Pancreas (tissue), 10 donors: Measurements from ENCODE around the gene THRA. TPM values are rescaled to one million over a fixed set of nuclear protein-coding genes. Genes with fewer than 3 reads are reported as not detected.
A peak's percentile ranks its signal among the peaks of the same experiment; 100 is the strongest.

Source experiments
- ATAC-seq, 4 donors: fragments of 200-7000 bp; cut with Tn5 transposase; one replicate each; pipeline versions ENCODE4 v1.8.0 to v1.9.1; 2020; ENCODE audit warnings: mild to moderate bottlenecking in 4 of 4, moderate library complexity in 4 of 4
- DNase-seq, 6 donors: peaks; one replicate each; pipeline ENCODE4 v3.0.0-alpha.2; 2020
- FAIRE-seq: peaks from 2 replicates; lab custom pipeline; 2012; peaks lifted over from hg19 to GRCh38; lab: Jason Lieb, UNC
- H3K27ac ChIP-seq, 4 donors: fragments of 200-600 bp; sonication (generic); 1 replicate in 3 of 4; 2 replicates in 1 of 4; pipeline versions ENCODE4 v1.5.0 to v1.8.0; 2020
- H3K27me3 ChIP-seq, 4 donors: fragments of 200-600 bp; one replicate each; pipeline ENCODE4 v1.8.0; 2021
- H3K36me3 ChIP-seq, 3 donors: fragments of 200-600 bp; sonication (generic) in 1 of 3; one replicate each; pipeline versions ENCODE4 v1.5.0 to v1.8.0; 2020 to 2021
- H3K4me1 ChIP-seq, 3 donors: fragments of 200-600 bp; one replicate each; pipeline ENCODE4 v1.8.0; 2021
- H3K4me3 ChIP-seq, 4 donors: fragments of 200-600 bp; sonication (generic) in 2 of 4; one replicate each; pipeline versions ENCODE4 v1.5.0 to v1.8.0; 2020 to 2021
- H3K9me3 ChIP-seq, 4 donors: fragments of 200-600 bp; one replicate each; pipeline ENCODE4 v1.8.0; 2021
- WGBS, 2 donors: extraction: QIAGEN DNeasy Blood & Tissue Kit; methylation state at CpG; one replicate each; pipeline ENCODE4 v1.1.7; 2013; 5-methylcytosine and 5-hydroxymethylcytosine counted together
- intact Hi-C, 3 donors: fragments of 100-400 bp; cut with DNase I; formaldehyde crosslinking; loops; one replicate each; pipeline versions ENCODE4 v1.11.1 to v1.14.2; 2022
- polyA plus RNA-seq, 2 donors: library from polyadenylated mRNA; stranded (reverse); fragments of 200-250 nt; gene quantifications; one replicate each; pipeline ENCODE4 v1.2.3, GENCODE V29; 2013
- total RNA-seq, 6 donors: library from RNA; stranded (reverse); fragmentation: NEBNext Ultra II Directional in 4 of 6; extraction: Animal tissue kit (Norgen Biotek cat#: 25700) in 4 of 6; gene quantifications; one replicate each; pipeline versions ENCODE4 v1.2.1 to v1.2.4, GENCODE V29; 2021 to 2023
- TF ChIP-seq, protein P1 (sequence below), 4 donors: fragments of 200-600 bp; sonication (generic) in 3 of 4; IDR thresholded peaks; one replicate each; pipeline versions ENCODE4 v1.5.0 to v1.8.0; 2021; ENCODE audit warnings: antibody characterized with exemption in 4 of 4
- donor health status: healthy with polysubstance abuse.
- donor health status: DM: no; HTN: no; CAD: no; lungs with moderate emphysema.
- donor health status: DM: no; HTN: no; CAD: no.
- donor health status: control.
- donor health status: control.
- donor health status: Bipolar disorder and iron deficiency.
- donor health status: DM: yes; HTN: yes; CAD: no.
- donor health status: DM: no; HTN: no; CAD: no.
- donor health status: DM: no; HTN: no; CAD: no.
- donor health status: DM: yes; HTN: yes; CAD: no.

THRA gene
- total and polyA plus RNA-seq, 8 donors = 13.8 to 35.7 (median 22.6) TPM

DNA sequence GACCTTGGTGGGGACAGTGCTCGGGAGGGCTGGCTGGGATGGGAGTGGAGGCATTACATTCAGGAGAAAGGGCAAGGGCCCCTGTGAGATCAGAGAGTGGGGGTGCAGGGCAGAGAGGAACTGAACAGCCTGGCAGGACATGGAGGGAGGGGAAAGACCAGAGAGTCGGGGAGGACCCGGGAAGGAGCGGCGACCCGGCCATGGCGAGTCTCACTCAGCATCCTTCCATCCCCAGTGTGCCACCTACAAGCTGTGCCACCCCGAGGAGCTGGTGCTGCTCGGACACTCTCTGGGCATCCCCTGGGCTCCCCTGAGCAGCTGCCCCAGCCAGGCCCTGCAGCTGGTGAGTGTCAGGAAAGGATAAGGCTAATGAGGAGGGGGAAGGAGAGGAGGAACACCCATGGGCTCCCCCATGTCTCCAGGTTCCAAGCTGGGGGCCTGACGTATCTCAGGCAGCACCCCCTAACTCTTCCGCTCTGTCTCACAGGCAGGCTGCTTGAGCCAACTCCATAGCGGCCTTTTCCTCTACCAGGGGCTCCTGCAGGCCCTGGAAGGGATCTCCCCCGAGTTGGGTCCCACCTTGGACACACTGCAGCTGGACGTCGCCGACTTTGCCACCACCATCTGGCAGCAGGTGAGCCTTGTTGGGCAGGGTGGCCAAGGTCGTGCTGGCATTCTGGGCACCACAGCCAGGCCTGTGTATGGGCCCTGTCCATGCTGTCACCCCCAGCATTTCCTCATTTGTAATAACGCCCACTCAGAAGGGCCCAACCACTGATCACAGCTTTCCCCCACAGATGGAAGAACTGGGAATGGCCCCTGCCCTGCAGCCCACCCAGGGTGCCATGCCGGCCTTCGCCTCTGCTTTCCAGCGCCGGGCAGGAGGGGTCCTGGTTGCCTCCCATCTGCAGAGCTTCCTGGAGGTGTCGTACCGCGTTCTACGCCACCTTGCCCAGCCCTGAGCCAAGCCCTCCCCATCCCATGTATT lies 46.5 kb upstream of the THRA start:
- Histone ChIP-seq H3K9me3 (no peaks in the 10 kb centered on the region), H3K27ac (peak overlapping the region in 1 of 4 donors; percentile 10), H3K36me3 (peaks cover 0 to 4% (median 0%) of the 10 kb centered on the region in 3 donors), H3K4me1 (peaks cover 0 to 11% (median 11%) of the 10 kb centered on the region in 3 donors), H3K27me3 (no peaks in the 10 kb centered on the region), H3K4me3 (no peak overlapping the region)
- intact Hi-C loops = no loop called here
- 67 to 75% methylated on average over 20 to 26 of the region's 26 CpGs for WGBS, 2 donors
- FAIRE-seq (no peak), DNase-seq (no peak), ATAC-seq (no peak)
- TF ChIP-seq, protein P1, sequence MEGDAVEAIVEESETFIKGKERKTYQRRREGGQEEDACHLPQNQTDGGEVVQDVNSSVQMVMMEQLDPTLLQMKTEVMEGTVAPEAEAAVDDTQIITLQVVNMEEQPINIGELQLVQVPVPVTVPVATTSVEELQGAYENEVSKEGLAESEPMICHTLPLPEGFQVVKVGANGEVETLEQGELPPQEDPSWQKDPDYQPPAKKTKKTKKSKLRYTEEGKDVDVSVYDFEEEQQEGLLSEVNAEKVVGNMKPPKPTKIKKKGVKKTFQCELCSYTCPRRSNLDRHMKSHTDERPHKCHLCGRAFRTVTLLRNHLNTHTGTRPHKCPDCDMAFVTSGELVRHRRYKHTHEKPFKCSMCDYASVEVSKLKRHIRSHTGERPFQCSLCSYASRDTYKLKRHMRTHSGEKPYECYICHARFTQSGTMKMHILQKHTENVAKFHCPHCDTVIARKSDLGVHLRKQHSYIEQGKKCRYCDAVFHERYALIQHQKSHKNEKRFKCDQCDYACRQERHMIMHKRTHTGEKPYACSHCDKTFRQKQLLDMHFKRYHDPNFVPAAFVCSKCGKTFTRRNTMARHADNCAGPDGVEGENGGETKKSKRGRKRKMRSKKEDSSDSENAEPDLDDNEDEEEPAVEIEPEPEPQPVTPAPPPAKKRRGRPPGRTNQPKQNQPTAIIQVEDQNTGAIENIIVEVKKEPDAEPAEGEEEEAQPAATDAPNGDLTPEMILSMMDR (IDR thresholded peaks at IDR 0.05) = no peak

DNA sequence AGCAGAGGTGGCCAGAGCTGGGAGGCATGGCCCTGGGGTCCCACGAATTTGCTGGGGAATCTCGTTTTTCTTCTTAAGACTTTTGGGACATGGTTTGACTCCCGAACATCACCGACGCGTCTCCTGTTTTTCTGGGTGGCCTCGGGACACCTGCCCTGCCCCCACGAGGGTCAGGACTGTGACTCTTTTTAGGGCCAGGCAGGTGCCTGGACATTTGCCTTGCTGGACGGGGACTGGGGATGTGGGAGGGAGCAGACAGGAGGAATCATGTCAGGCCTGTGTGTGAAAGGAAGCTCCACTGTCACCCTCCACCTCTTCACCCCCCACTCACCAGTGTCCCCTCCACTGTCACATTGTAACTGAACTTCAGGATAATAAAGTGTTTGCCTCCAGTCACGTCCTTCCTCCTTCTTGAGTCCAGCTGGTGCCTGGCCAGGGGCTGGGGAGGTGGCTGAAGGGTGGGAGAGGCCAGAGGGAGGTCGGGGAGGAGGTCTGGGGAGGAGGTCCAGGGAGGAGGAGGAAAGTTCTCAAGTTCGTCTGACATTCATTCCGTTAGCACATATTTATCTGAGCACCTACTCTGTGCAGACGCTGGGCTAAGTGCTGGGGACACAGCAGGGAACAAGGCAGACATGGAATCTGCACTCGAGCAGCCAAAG lies 45.2 kb upstream of the THRA start:
- ATAC-seq (no peak), FAIRE-seq (no peak), DNase-seq (no peak)
- TF ChIP-seq, protein P1 (IDR thresholded peaks at IDR 0.05) = no peak
- Histone ChIP-seq H3K27me3 (no peaks in the 10 kb centered on the region), H3K27ac (no peak overlapping the region), H3K9me3 (no peaks in the 10 kb centered on the region), H3K4me1 (peaks cover 0 to 11% (median 11%) of the 10 kb centered on the region in 3 donors), H3K36me3 (peaks cover 0 to 16% (median 0%) of the 10 kb centered on the region in 3 donors), H3K4me3 (no peak overlapping the region)
- intact Hi-C loops = no loop called here
- 55 to 60% methylated on average over 15 of the region's 15 CpGs for WGBS, 2 donors

GRCh38 chr17:40018211-40019121 lies 44.3 kb upstream of the THRA start:
- no peak overlapping the region for H3K4me3 ChIP-seq
- no peak for FAIRE-seq
- ATAC-seq = no peak
- TF ChIP-seq, protein P1 (IDR thresholded peaks at IDR 0.05) = no peak
- peaks cover 0 to 16% (median 15%) of the 10 kb centered on the region in 3 donors for H3K4me1 ChIP-seq
- no peaks in the 10 kb centered on the region for H3K27me3 ChIP-seq
- peak in 2 of 6 donors; percentile 44 to 56 for DNase-seq
- H3K36me3 ChIP-seq = peaks cover 0 to 20% (median 0%) of the 10 kb centered on the region in 3 donors
- intact Hi-C loops = no loop called here
- WGBS, 2 donors = 68 to 69% methylated on average over 15 of the region's 15 CpGs
- no peak overlapping the region for H3K27ac ChIP-seq
- no peaks in the 10 kb centered on the region for H3K9me3 ChIP-seq

DNA sequence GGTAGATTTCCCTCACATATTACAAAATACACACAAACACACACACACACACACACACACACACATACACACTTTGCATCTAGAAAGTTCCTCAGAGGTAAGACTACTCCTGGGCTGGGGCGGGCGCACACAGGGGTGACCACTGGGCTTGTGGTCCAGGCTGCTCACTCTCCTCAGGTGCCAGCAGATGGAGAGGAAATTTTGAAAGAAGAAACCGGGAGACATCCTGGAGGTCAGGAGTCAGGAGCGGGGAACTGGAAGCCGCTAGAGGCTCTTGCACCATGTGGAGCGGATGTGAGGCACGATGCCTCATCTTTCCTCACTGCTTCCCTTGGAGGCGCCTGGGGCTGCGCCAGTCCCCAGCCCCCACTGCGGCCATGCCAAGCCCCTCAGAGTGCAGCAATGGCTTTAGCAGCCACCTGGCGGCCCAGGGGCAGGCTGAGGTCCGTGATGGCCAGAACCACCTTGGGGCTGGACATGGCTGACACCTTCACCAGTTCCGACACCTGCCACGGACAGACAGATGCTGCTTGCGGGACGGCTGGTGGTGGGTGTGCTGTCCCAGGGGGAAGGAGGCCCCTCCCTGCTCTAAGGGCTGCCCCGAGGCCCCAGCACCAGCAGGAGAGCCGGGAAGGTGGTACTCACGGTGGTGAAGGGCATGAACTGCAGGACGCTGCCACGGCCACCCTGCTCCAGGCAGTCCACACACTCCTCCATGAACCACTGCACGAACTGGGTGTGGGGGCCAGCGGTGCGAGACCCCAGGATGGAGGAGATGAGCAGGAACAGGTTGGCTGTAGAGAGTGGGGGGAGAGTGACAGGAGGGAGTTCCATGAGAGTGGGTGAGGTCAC lies 43.4 kb upstream of the THRA start:
- Histone ChIP-seq H3K4me3 (no peak overlapping the region), H3K27ac (no peak overlapping the region), H3K27me3 (no peaks in the 10 kb centered on the region), H3K9me3 (no peaks in the 10 kb centered on the region), H3K4me1 (peaks cover 0 to 17% (median 12%) of the 10 kb centered on the region in 3 donors), H3K36me3 (peaks cover 0 to 20% (median 0%) of the 10 kb centered on the region in 3 donors)
- FAIRE-seq = no peak
- DNase-seq = peak in 1 of 6 donors; percentile 59
- ATAC-seq = no peak
- intact Hi-C loops = no loop called here
- 87 to 88% methylated on average over 24 of the region's 24 CpGs for WGBS, 2 donors
- TF ChIP-seq, protein P1 (IDR thresholded peaks at IDR 0.05) = no peak
